ENCODE measurements around the gene SMYD1. TPM values are rescaled to one million over a fixed set of nuclear protein-coding genes. Genes with fewer than 3 reads are reported as not detected.

SMYD1 gene
- polyA plus RNA-seq, 3 donors = not detected

DNA sequence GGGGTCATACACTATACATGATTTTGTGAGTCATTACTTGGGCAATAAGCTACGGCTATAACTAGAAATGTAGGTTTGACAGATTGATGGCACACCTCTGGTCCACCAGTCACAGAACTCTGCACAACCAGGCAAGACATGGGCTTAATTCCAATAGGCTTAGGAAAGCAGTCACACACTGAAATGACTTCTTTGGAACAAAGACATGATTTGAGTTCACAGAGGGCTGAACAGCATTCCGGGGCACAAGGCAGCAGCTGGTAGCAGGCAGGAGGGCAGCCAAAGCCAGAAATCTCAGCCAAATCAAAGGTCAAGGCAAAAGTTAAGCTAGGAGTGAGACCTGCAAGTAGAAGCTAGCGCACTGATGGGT, 32.8 kb downstream of the SMYD1 start:
- Histone ChIP-seq H3K27ac (ENCODE audit: low read depth in 1 of 2, low read length in 2 of 2) (no peak overlapping the region), H3K79me2 (ENCODE audit: insufficient read depth, low read length) (no peaks in the 10 kb centered on the region), H3K4me1 (ENCODE audit: control insufficient read depth in 1 of 2, insufficient read depth in 2 of 2, low read length in 2 of 2) (peaks cover 0 to 5% of the 10 kb centered on the region in 2 donors), H3K9me3 (replicated peaks in 1 of 2; ENCODE audit: control insufficient read depth in 1 of 2, insufficient read depth in 1 of 2, low read length in 2 of 2) (no peaks in the 10 kb centered on the region), H3K4me3 (replicated peaks in 1 of 3; ENCODE audit: low read depth in 2 of 3, low read length in 3 of 3) (no peak overlapping the region), H3K9ac (ENCODE audit: insufficient read depth, low read length, poor library complexity, severe bottlenecking) (no peak overlapping the region), H3K4me2 (replicated peaks; ENCODE audit: extremely low read depth, low read length, poor library complexity, severe bottlenecking) (no peak overlapping the region), H2AFZ (ENCODE audit: insufficient read depth, low read depth, low read length, poor library complexity, severe bottlenecking) (no peak overlapping the region), H3K36me3 (replicated peaks in 1 of 2; ENCODE audit: control insufficient read depth in 1 of 2, insufficient read depth in 2 of 2, low read length in 2 of 2) (no peaks in the 10 kb centered on the region), H3K27me3 (ENCODE audit: control insufficient read depth in 2 of 2, insufficient read depth in 2 of 2, low read length in 2 of 2) (no peaks in the 10 kb centered on the region), H4K20me1 (ENCODE audit: insufficient read depth, low read length) (no peaks in the 10 kb centered on the region)
- TF ChIP-seq, protein P1, sequence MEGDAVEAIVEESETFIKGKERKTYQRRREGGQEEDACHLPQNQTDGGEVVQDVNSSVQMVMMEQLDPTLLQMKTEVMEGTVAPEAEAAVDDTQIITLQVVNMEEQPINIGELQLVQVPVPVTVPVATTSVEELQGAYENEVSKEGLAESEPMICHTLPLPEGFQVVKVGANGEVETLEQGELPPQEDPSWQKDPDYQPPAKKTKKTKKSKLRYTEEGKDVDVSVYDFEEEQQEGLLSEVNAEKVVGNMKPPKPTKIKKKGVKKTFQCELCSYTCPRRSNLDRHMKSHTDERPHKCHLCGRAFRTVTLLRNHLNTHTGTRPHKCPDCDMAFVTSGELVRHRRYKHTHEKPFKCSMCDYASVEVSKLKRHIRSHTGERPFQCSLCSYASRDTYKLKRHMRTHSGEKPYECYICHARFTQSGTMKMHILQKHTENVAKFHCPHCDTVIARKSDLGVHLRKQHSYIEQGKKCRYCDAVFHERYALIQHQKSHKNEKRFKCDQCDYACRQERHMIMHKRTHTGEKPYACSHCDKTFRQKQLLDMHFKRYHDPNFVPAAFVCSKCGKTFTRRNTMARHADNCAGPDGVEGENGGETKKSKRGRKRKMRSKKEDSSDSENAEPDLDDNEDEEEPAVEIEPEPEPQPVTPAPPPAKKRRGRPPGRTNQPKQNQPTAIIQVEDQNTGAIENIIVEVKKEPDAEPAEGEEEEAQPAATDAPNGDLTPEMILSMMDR (IDR thresholded peaks at IDR 0.05) = no peak
- Mint-ChIP-seq H3K27ac (peak overlapping the region in 1 of 7 donors; percentile 34), H3K4me3 (no peak overlapping the region), H3K4me1 (peaks cover 6% of the 10 kb centered on the region), H3K36me3 (no peaks in the 10 kb centered on the region), H3K27me3 (ENCODE audit: low read depth in 3 of 3) (peaks cover 0 to 7% (median 6%) of the 10 kb centered on the region in 3 donors), H3K9me3 (peaks cover 0 to 9% (median 0%) of the 10 kb centered on the region in 7 donors)
- intact Hi-C loops (cut with micrococcal nuclease) = no loop called here
- WGBS (ENCODE audit: insufficient coverage) = 100% methylated on average over 2 of the region's 3 CpGs
- no peak for DNase-seq

DNA sequence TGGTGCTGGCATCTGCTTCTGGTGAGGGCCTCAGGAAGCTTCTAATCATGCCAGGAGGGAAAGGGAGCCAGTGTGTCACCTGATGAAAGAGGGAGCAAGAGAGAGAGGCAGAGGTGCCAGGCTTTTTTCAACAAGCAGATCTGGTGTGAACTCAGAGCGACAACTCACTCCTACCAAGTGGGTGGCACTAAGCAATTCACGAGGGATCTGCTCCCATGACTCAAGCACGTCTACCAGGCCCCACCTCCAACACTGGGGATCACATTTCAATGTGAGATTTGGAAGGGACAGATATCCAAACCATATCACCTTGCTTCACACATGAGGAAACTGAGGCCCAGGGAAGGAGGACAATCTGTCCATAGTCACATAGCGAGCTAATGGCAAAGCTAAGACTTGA, 41.2 kb downstream of the SMYD1 start:
- no peak overlapping the region for H2AFZ ChIP-seq (ENCODE audit: insufficient read depth, low read depth, low read length, poor library complexity, severe bottlenecking)
- intact Hi-C loops (cut with micrococcal nuclease) = no loop called here
- no peaks in the 10 kb centered on the region for H3K36me3 ChIP-seq (replicated peaks in 1 of 2; ENCODE audit: control insufficient read depth in 1 of 2, insufficient read depth in 2 of 2, low read length in 2 of 2)
- H3K27me3 ChIP-seq (ENCODE audit: control insufficient read depth in 2 of 2, insufficient read depth in 2 of 2, low read length in 2 of 2) = no peaks in the 10 kb centered on the region
- Mint-ChIP-seq H3K36me3 (no peaks in the 10 kb centered on the region), H3K27ac (no peak overlapping the region), H3K9me3 (peaks cover 0 to 7% (median 1%) of the 10 kb centered on the region in 7 donors), H3K27me3 (ENCODE audit: low read depth in 3 of 3) (peaks cover 0 to 10% (median 0%) of the 10 kb centered on the region in 3 donors), H3K4me3 (no peak overlapping the region), H3K4me1 (no peaks in the 10 kb centered on the region)
- H3K27ac ChIP-seq (ENCODE audit: low read depth in 1 of 2, low read length in 2 of 2) = no peak overlapping the region
- no CpG with 5 or more reads among the region's 4 CpGs for WGBS (ENCODE audit: insufficient coverage)
- DNase-seq = no peak
- no peaks in the 10 kb centered on the region for H3K79me2 ChIP-seq (ENCODE audit: insufficient read depth, low read length)
- H3K4me1 ChIP-seq (ENCODE audit: control insufficient read depth in 1 of 2, insufficient read depth in 2 of 2, low read length in 2 of 2) = no peaks in the 10 kb centered on the region
- H3K9ac ChIP-seq (ENCODE audit: insufficient read depth, low read length, poor library complexity, severe bottlenecking) = no peak overlapping the region
- no peaks in the 10 kb centered on the region for H3K9me3 ChIP-seq (replicated peaks in 1 of 2; ENCODE audit: control insufficient read depth in 1 of 2, insufficient read depth in 1 of 2, low read length in 2 of 2)
- H3K4me2 ChIP-seq (replicated peaks; ENCODE audit: extremely low read depth, low read length, poor library complexity, severe bottlenecking) = no peak overlapping the region
- no peaks in the 10 kb centered on the region for H4K20me1 ChIP-seq (ENCODE audit: insufficient read depth, low read length)
- H3K4me3 ChIP-seq (replicated peaks in 1 of 3; ENCODE audit: low read depth in 2 of 3, low read length in 3 of 3) = no peak overlapping the region
- TF ChIP-seq, protein P1 (IDR thresholded peaks at IDR 0.05) = no peak

All from CD14-positive monocyte (primary cell).